HL-60 (cell line): ENCODE data around the gene C3.

Source experiments
- CTCF ChIP-seq: IDR thresholded peaks from one replicate; pipeline ENCODE4 v1.5.1; 2011; ENCODE audit warnings: low read length, control low read depth, inconsistent platforms; ENCODE audit not compliant: insufficient read depth
- GABPA ChIP-seq: IDR thresholded peaks from 2 replicates; pipeline ENCODE4 v1.6.1; 2012; ENCODE audit warnings: low read depth
- POLR2AphosphoS5 ChIP-seq: IDR thresholded peaks from 2 replicates; pipeline ENCODE4 v1.6.1; 2012; ENCODE audit warnings: low read depth
- REST ChIP-seq: IDR thresholded peaks from 2 replicates; pipeline ENCODE4 v1.6.1; 2012; ENCODE audit warnings: low read depth; ENCODE audit not compliant: insufficient replicate concordance
- SPI1 ChIP-seq: IDR thresholded peaks from 2 replicates; pipeline ENCODE4 v1.6.1; 2012; ENCODE audit warnings: low read depth, mild to moderate bottlenecking, borderline replicate concordance

DNA sequence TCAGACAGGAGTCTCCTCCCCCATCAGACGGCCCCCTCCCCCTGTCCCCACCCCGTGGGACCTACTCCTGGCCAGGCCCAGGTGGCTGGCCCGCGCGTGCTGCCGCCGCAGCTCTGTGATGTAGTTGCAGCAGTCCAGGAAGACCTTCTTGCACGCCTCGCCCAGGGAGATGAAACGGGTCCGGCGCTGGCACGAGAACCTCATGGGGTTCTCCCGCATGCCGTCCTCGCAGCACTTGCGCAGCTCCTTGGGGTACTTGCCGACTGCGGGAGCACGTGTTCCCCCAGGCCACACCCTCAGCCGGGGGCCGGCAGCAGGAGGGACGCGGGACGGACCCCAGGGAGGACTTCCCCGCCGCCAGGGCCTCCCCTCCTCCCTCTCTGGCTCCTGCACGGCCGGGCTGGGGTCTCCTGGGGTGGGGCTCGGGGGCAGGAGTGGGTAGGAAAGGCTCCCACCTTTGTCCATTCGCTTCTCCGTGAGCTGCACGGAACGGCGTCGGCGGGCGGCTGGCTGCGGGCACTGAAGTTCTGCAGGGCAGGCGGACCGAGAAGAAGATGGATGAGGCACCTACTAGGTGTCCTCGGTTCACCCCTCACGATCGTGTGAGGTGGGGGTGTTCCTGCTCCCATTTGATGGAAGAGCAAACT lies 13.3 kb downstream of the C3 start:
- TF ChIP-seq CTCF (no peak), REST (no peak), POLR2AphosphoS5 (no peak), SPI1 (no peak), GABPA (no peak)
